GM12878 (cell line): ENCODE results near the gene CHCHD6. TPM values are rescaled to one million over a fixed set of nuclear protein-coding genes. Genes with fewer than 3 reads are reported as not detected.

Experiments used
- ATAC-seq: fragments of 200-7000 bp; cut with Tn5 transposase; 3 replicates; pipeline ENCODE4 v1.9.1; 2020; ENCODE audit warnings: mild to moderate bottlenecking, moderate library complexity
- BruUV-seq: library from RNA; stranded (reverse); fragments of 400-500 nt; replicated peaks from 2 replicates; lab custom pipeline; 2021; lab: Mats Ljungman, UMichigan
- CTCF ChIA-PET: fragments of 300-600 bp; sonication (Branson Sonifier 250); formaldehyde crosslinking; extraction: SDS; loops from one replicate; lab custom pipeline; 2021; ENCODE audit warnings: inconsistent platforms; lab: Yijun Ruan, JAX
- POLR2A ChIA-PET: fragments of 350-600 bp; formaldehyde crosslinking; extraction: SDS; loops from one replicate; lab custom pipeline; 2021; ENCODE audit warnings: inconsistent platforms; lab: Charles Lee
- RAD21 ChIA-PET: fragments of 300-600 bp; sonication (Branson Sonifier 250); formaldehyde crosslinking; loops from one replicate; lab custom pipeline; 2023; ENCODE audit warnings: antibody characterized with exemption; ENCODE audit not compliant: unreplicated experiment; lab: Charles Lee
- SMC1A ChIA-PET: fragments of 300-600 bp; sonication (Branson Sonifier 250); formaldehyde crosslinking; loops from one replicate; lab custom pipeline; 2023; ENCODE audit not compliant: unreplicated experiment, uncharacterized antibody; lab: Charles Lee
- DNase-seq: peaks from one replicate; pipeline ENCODE4 v3.0.0-alpha.2; 2011; ENCODE audit warnings: low read depth, low spot score
- FAIRE-seq: peaks from 3 replicates; lab custom pipeline; 2011; peaks lifted over from hg19 to GRCh38; lab: Jason Lieb, UNC
- H2AFZ ChIP-seq: 2 replicates; pipeline ENCODE4 v1.6.0; 2011; ENCODE audit warnings: low read depth, low read length, control low read depth; ENCODE audit not compliant: control insufficient read depth
- H3K27ac ChIP-seq: 2 replicates; pipeline ENCODE4 v1.5.1; 2011; ENCODE audit warnings: control low read depth; ENCODE audit not compliant: control insufficient read depth, insufficient read depth
- H3K27me3 ChIP-seq, 2 experiments: replicated peaks in 1 of 2; 2 replicates each; pipeline versions ENCODE4 v1.6.0 to v1.6.1; 2011; ENCODE audit warnings: low read length in 1 of 2; ENCODE audit not compliant: control insufficient read depth in 2 of 2, insufficient read depth in 2 of 2
- H3K36me3 ChIP-seq, 2 experiments: 2 replicates each; pipeline ENCODE4 v1.5.1; 2011; ENCODE audit warnings: low read length in 1 of 2; ENCODE audit not compliant: control insufficient read depth in 2 of 2, insufficient read depth in 2 of 2
- H3K4me1 ChIP-seq: 2 replicates; pipeline ENCODE4 v1.6.1; 2011; ENCODE audit warnings: mild to moderate bottlenecking, low read length, moderate library complexity, mixed read lengths; ENCODE audit not compliant: control insufficient read depth, insufficient read depth
- H3K4me2 ChIP-seq: 2 replicates; pipeline ENCODE4 v1.6.0; 2011; ENCODE audit warnings: control low read depth; ENCODE audit not compliant: control insufficient read depth, insufficient read depth
- H3K4me3 ChIP-seq: fragments of 200-600 bp; sonication (generic); 2 replicates; pipeline ENCODE4 v1.5.1; 2016
- H3K79me2 ChIP-seq: 2 replicates; pipeline ENCODE4 v1.6.0; 2011; ENCODE audit warnings: low read length; ENCODE audit not compliant: control insufficient read depth, insufficient read depth
- H3K9ac ChIP-seq: 2 replicates; pipeline ENCODE4 v1.8.0; 2011; ENCODE audit warnings: low read length, control low read depth, mixed read lengths; ENCODE audit not compliant: control insufficient read depth, insufficient read depth
- H3K9me3 ChIP-seq: replicated peaks from 3 replicates; pipeline ENCODE4 v1.5.1; 2011; ENCODE audit warnings: mild to moderate bottlenecking, low read length; ENCODE audit not compliant: control insufficient read depth, insufficient read depth
- H4K20me1 ChIP-seq: 2 replicates; pipeline ENCODE4 v1.6.0; 2011; ENCODE audit not compliant: control insufficient read depth, insufficient read depth
- BMI1 ChIP-seq: fragments of 450-650 bp; IDR thresholded peaks from 2 replicates; pipeline ENCODE4 v1.6.1; 2016; ENCODE audit warnings: mild to moderate bottlenecking, moderate library complexity, borderline replicate concordance
- EZH2 ChIP-seq: IDR thresholded peaks from 2 replicates; pipeline ENCODE4 v1.6.1; 2012; ENCODE audit warnings: low read depth, mild to moderate bottlenecking, control low read depth, inconsistent platforms, low read length, borderline replicate concordance; ENCODE audit not compliant: control insufficient read depth
- FOS ChIP-seq: IDR thresholded peaks from 3 replicates; pipeline ENCODE4 v1.6.1; 2011; ENCODE audit warnings: borderline replicate concordance; ENCODE audit not compliant: insufficient read length; ENCODE audit errors: extremely low read depth
- IKZF2 ChIP-seq, 2 experiments: fragments of 450-650 bp; IDR thresholded peaks; 2 replicates each; pipeline ENCODE4 v1.6.1; 2017; ENCODE audit warnings: mild to moderate bottlenecking in 2 of 2, moderate library complexity in 2 of 2
- LARP7 ChIP-seq: fragments of 450-650 bp; IDR thresholded peaks from 2 replicates; pipeline ENCODE4 v1.6.1; 2017; ENCODE audit warnings: mild to moderate bottlenecking
- MTA3 ChIP-seq: IDR thresholded peaks from 2 replicates; pipeline ENCODE4 v1.6.1; 2012; ENCODE audit warnings: low read length, inconsistent platforms, borderline replicate concordance
- MYB ChIP-seq: fragments of 150-350 bp; IDR thresholded peaks from 2 replicates; pipeline ENCODE4 v1.6.1; 2014; ENCODE audit warnings: mild to moderate bottlenecking, low read depth, low read length, borderline replicate concordance
- NR2C1 ChIP-seq: fragments of 450-650 bp; IDR thresholded peaks from 2 replicates; pipeline ENCODE4 v1.6.1; 2017; ENCODE audit warnings: antibody characterized with exemption, mild to moderate bottlenecking, moderate library complexity
- NRF1 ChIP-seq: conservative IDR thresholded peaks from 2 replicates; pipeline ENCODE4 v1.6.1; 2011; ENCODE audit warnings: mild to moderate bottlenecking, low read depth, low read length, improper control_type of control experiment
- SIX5 ChIP-seq: IDR thresholded peaks from 2 replicates; pipeline ENCODE4 v1.6.1; 2011; ENCODE audit warnings: mild to moderate bottlenecking, low read depth, low read length, moderate library complexity; ENCODE audit not compliant: severe bottlenecking
- SMAD5 ChIP-seq: IDR thresholded peaks from 2 replicates; pipeline ENCODE4 v1.6.1; 2016; ENCODE audit warnings: antibody characterized with exemption, low read depth
- SRF ChIP-seq, 2 experiments: IDR thresholded peaks; 2 replicates each; pipeline ENCODE4 v1.6.1; 2011; ENCODE audit warnings: low read depth in 2 of 2, low read length in 2 of 2, mild to moderate bottlenecking in 1 of 2, moderate library complexity in 1 of 2
- SUZ12 ChIP-seq: fragments of 200-600 bp; sonication (generic); IDR thresholded peaks from one replicate; pipeline ENCODE4 v1.6.1; 2018; ENCODE audit warnings: antibody characterized with exemption, mild to moderate bottlenecking; ENCODE audit not compliant: unreplicated experiment
- TAF1 ChIP-seq: IDR thresholded peaks from 2 replicates; pipeline ENCODE4 v1.6.1; 2011; ENCODE audit warnings: mild to moderate bottlenecking, low read depth, low read length, borderline replicate concordance
- TCF3 ChIP-seq: IDR thresholded peaks from 2 replicates; pipeline ENCODE4 v1.6.1; 2012; ENCODE audit warnings: low read depth, mild to moderate bottlenecking, low read length, borderline replicate concordance; ENCODE audit not compliant: insufficient read depth
- ZNF207 ChIP-seq: fragments of 450-650 bp; IDR thresholded peaks from 2 replicates; pipeline ENCODE4 v1.6.1; 2014; ENCODE audit warnings: antibody characterized with exemption, mild to moderate bottlenecking, borderline replicate concordance
- ZNF622 ChIP-seq: fragments of 450-650 bp; IDR thresholded peaks from 2 replicates; pipeline ENCODE4 v1.6.1; 2017; ENCODE audit warnings: mild to moderate bottlenecking, inconsistent platforms
- WGBS: methylation state at CpG from one replicate; pipeline ENCODE4 v1.1.6; 2016; ENCODE audit warnings: low lambda C conversion rate; ENCODE audit not compliant: insufficient replicate concordance, insufficient coverage; ENCODE audit errors: missing lambda C conversion rate; 5-methylcytosine and 5-hydroxymethylcytosine counted together
- in situ Hi-C: fragments of 300-500 bp; cut with MboI; formaldehyde crosslinking; loops from 9 replicates; pipeline ENCODE4 v1.14.3; 2018; ENCODE audit warnings: mixed read lengths
- intact Hi-C: fragments of 100-400 bp; cut with micrococcal nuclease; formaldehyde crosslinking; loops from one replicate; pipeline ENCODE4 v1.14.2; 2022; ENCODE audit not compliant: unreplicated experiment
- polyA plus RNA-seq, 11 experiments: library from polyadenylated mRNA; depleted of rRNA in 4 of 11; unstranded in 6 of 11; stranded (reverse) in 5 of 11; fragments of >200 nt; fragmentation: Nextera tagmentation in 4 of 11; fragmentation: Illumina TruSeq in 1 of 11; extraction: Ambion mirVana in 4 of 11; extraction: Trizol in 1 of 11; gene quantifications; 1 replicate in 1 of 11; 2 replicates in 10 of 11; pipeline versions ENCODE4 v1.2.1 to v1.2.3, GENCODE V29; 2011 to 2016; ENCODE audit warnings: inconsistent platforms in 2 of 11, missing spikeins in 2 of 11, low read depth in 1 of 11
- total RNA-seq, 4 experiments: library from RNA; depleted of rRNA in 3 of 4; stranded (reverse); fragments of >200 nt in 3 of 4; fragmentation: Illumina TruSeq in 1 of 4; extraction: Trizol in 1 of 4; gene quantifications; 2 replicates each; pipeline versions ENCODE4 v1.2.1 to v1.2.3, GENCODE V29; 2013 to 2021
- TF ChIP-seq, protein P1 (sequence below): fragments of 450-650 bp; IDR thresholded peaks from 2 replicates; pipeline ENCODE4 v1.6.1; 2018; ENCODE audit warnings: borderline replicate concordance, mild to moderate bottlenecking; ENCODE audit not compliant: partially characterized antibody
- TF ChIP-seq, protein P2 (sequence below): fragments of 450-650 bp; formaldehyde crosslinking; IDR thresholded peaks from 2 replicates; pipeline ENCODE4 v1.4.0; 2020; ENCODE audit warnings: mild to moderate bottlenecking, moderate library complexity

Gene CHCHD6
- total and polyA plus RNA-seq, 10 of the 15 experiments (the other 5 are each of a cell fraction or from before 2014, with no cell fraction given) = 2.7 to 16.7 (median 12.3) TPM

DNA sequence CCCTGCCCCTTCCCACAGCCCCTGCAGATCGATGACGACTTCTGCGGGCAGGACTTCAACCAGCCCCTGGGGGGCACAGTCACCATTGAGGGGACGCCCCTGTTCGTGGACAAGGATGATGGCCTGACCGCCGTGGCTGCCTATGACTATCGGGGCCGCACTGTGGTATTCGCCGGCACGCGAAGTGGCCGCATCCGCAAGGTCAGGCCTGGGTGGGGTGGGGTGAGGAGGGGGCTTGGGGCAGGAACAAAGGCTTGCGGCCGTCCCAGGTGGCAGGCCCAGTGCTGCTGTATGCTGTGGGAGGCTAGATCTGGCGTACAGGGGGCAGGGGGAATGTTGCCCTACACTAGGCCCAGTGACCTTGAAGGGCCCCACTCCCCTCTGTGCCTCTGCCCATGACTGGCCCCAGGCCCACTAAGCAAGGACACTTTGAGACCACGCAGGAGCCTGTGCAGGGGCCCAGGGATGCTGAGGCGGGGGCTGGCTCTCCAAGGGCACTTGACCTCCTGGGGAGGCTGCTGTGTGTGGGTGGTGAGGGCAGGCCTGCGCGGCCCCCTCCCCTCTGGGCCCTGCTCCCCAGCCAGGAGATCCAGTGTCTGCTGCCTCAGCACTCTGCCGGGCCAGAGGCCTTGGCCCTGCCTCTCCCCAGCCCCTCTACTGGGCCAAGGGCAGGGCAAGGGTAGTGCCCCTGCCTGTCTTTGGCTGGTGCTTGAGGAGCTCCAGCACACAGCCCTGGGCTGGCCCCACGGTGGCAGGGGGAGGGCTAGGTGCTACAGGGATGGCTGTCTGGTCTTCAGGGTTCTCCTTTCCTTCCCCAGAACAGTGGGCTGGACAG, 287.5 kb downstream of the CHCHD6 start:
- peaks cover 0 to 16% of the 10 kb centered on the region in 2 experiments; a peak in 2 of 4 replicates for H3K36me3 ChIP-seq
- no peak overlapping the region for H3K4me2 ChIP-seq
- FAIRE-seq = no peak
- no peak overlapping the region for H3K27ac ChIP-seq
- no peaks in the 10 kb centered on the region for H3K9me3 ChIP-seq
- no TSS peak for BruUV-seq
- ChIA-PET CTCF (no interaction called here), POLR2A (no interaction called here), SMC1A (no interaction called here), RAD21 (no interaction called here)
- H3K27me3 ChIP-seq = no peaks in the 10 kb centered on the region
- no peaks in the 10 kb centered on the region for H3K4me1 ChIP-seq
- in situ Hi-C loops (no loop called here), intact Hi-C loops (no loop called here)
- ATAC-seq = no peak; the same call in 1 of the 3 replicates
- no peak overlapping the region for H3K9ac ChIP-seq
- no peaks in the 10 kb centered on the region for H3K79me2 ChIP-seq
- TF ChIP-seq MTA3 = no peak
- no peak for TF ChIP-seq IKZF2 (IDR thresholded peaks at IDR 0.05)
- no peak for TF ChIP-seq SUZ12
- no peak for TF ChIP-seq MYB
- no peak for TF ChIP-seq FOS
- TF ChIP-seq TAF1 = no peak
- TF ChIP-seq EZH2 = no peak
- TF ChIP-seq, protein P1, sequence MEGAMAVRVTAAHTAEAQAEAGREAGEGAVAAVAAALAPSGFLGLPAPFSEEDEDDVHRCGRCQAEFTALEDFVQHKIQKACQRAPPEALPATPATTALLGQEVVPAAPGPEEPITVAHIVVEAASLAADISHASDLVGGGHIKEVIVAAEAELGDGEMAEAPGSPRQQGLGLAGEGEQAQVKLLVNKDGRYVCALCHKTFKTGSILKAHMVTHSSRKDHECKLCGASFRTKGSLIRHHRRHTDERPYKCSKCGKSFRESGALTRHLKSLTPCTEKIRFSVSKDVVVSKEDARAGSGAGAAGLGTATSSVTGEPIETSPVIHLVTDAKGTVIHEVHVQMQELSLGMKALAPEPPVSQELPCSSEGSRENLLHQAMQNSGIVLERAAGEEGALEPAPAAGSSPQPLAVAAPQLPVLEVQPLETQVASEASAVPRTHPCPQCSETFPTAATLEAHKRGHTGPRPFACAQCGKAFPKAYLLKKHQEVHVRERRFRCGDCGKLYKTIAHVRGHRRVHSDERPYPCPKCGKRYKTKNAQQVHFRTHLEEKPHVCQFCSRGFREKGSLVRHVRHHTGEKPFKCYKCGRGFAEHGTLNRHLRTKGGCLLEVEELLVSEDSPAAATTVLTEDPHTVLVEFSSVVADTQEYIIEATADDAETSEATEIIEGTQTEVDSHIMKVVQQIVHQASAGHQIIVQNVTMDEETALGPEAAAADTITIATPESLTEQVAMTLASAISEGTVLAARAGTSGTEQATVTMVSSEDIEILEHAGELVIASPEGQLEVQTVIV = no peak
- TF ChIP-seq ZNF207 = no peak
- TF ChIP-seq TCF3 = no peak
- no peak for TF ChIP-seq SMAD5
- no peak for TF ChIP-seq SRF (IDR thresholded peaks at IDR 0.05; ENCODE audit: low read depth in 2 of 2, low read length in 2 of 2)
- TF ChIP-seq NRF1 = no peak
- no peak for TF ChIP-seq NR2C1
- no peak for TF ChIP-seq SIX5
- TF ChIP-seq, protein P2, sequence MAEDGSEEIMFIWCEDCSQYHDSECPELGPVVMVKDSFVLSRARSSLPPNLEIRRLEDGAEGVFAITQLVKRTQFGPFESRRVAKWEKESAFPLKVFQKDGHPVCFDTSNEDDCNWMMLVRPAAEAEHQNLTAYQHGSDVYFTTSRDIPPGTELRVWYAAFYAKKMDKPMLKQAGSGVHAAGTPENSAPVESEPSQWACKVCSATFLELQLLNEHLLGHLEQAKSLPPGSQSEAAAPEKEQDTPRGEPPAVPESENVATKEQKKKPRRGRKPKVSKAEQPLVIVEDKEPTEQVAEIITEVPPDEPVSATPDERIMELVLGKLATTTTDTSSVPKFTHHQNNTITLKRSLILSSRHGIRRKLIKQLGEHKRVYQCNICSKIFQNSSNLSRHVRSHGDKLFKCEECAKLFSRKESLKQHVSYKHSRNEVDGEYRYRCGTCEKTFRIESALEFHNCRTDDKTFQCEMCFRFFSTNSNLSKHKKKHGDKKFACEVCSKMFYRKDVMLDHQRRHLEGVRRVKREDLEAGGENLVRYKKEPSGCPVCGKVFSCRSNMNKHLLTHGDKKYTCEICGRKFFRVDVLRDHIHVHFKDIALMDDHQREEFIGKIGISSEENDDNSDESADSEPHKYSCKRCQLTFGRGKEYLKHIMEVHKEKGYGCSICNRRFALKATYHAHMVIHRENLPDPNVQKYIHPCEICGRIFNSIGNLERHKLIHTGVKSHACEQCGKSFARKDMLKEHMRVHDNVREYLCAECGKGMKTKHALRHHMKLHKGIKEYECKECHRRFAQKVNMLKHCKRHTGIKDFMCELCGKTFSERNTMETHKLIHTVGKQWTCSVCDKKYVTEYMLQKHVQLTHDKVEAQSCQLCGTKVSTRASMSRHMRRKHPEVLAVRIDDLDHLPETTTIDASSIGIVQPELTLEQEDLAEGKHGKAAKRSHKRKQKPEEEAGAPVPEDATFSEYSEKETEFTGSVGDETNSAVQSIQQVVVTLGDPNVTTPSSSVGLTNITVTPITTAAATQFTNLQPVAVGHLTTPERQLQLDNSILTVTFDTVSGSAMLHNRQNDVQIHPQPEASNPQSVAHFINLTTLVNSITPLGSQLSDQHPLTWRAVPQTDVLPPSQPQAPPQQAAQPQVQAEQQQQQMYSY = no peak
- no peak for TF ChIP-seq LARP7
- no peak for TF ChIP-seq BMI1
- TF ChIP-seq ZNF622 = no peak
- H3K4me3 ChIP-seq = no peak overlapping the region
- no peak for DNase-seq
- H4K20me1 ChIP-seq = peaks cover 3% of the 10 kb centered on the region; the same call in 1 of the 2 replicates
- WGBS = 80% methylated on average over 23 of the region's 24 CpGs
- no peak overlapping the region for H2AFZ ChIP-seq
